ENCODE measurements around the gene ZNF506.
"Not testable (repeated sequence)": the region's sequence is repeated elsewhere in the genome, so short reads cannot be mapped to it uniquely, and the experiment has no call there.

ZNF506 gene

GRCh38 chr19:19821366-19821951 lies at the start of gene ZNF506:
TSS of gene ZNF506 (minus strand) at chr19:19821750. CDS start at chr19:19821603, 147 bp downstream.
- peak; percentile 91 to 92 for DNase-seq (ENCODE audit: low read depth in 2 of 2)

GRCh38 chr19:19870086-19870485 lies 48.5 kb upstream of the ZNF506 start:
- not testable (repeated sequence) for DNase-seq (ENCODE audit: low read depth in 2 of 2)

DNA sequence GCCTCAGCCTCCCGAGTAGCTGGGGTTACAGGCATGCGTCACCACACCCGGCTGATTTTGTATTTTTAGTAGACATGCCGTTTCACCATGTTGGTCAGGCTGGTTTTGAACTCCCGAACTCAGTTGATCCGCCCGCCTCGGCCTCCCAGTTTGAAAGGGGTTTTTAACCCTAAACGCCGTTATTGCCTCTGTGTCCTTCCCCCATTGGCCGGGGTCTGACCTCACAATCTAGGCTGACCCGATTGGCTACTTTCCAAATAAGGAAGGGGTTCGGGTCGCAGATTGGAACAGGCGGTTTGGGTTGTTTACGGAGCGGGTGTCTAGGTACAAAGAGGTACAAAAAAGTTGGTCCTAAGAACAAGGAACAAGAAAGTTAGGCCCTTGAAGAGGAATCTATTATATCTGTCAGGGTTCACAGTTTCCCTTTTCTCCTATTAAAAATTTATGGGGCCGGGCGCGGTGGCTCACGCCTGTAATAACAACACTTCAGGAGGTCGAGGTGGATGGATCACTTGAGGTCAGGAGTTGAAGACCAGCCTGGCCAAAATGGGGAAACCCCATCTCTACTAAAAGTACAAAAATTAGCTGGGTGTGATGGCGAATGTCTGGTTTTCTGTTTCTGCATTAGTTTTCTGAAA lies 45.2 kb upstream of the ZNF506 start:
- peak in 1 of 2 donors; percentile 28 for DNase-seq (ENCODE audit: low read depth in 2 of 2)

- DNase-seq (ENCODE audit: low read depth in 2 of 2) = peak; percentile 92
These were observed 44.4 kb upstream of the ZNF506 start, which contains the start of gene ZNF253 for GRCh38 chr19:19865750-19866610. TSS of gene ZNF253 (plus strand) at chr19:19865882. CDS start at chr19:19865997, 115 bp downstream.

DNA sequence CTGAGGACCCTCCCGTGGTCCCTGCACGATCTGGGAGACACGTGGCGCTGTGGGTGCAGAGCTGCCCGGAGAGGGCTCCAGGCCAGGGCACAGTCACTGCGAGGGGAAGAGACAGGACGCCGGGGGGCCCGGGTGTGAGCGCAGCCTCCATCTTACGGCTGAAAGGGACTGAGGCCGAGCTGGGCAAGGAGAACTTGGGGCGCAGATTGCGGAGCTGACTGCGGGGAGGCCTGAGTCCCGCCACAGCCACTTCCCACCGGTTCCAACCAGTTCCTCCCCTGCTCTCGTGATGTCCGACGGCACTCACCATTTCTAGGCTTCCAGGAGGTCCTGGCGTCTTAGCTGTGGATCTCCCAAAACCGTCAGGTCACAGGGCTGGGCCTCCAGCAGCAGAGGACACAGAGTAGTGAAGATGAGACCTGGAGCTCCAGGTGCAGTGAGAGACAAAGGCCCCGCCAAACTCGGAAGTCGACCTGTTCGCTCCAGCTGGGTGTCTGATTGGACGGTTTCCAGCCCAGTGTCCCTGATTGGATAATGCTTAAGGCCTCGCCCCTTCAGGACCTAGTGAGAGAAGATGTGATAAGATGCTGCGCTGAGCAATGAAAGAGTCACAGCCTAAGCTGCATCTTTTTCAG lies 39.3 kb upstream of the ZNF506 start:
- peak; percentile 13 to 36 for DNase-seq (ENCODE audit: low read depth in 2 of 2)

DNA sequence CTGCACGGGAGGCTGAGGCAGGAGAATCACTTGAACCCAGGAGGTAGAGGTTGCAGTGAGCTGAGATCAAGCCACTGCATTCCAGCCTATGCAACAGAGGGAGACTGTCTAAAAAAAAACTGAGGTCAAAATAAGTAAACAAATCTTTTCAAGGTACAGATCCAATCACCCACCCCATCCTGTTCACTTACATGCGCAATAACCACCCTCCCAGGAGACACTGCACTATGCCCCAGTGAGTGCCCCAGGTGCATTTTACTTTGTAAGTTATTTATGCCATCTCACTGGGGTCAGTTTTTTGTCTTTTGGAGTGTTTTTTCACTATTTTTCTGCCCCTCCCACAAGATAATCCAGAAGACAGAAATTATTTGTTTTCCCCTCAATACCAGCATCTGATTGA lies 37.2 kb upstream of the ZNF506 start:
- no peak for DNase-seq (ENCODE audit: low read depth in 2 of 2)

DNA sequence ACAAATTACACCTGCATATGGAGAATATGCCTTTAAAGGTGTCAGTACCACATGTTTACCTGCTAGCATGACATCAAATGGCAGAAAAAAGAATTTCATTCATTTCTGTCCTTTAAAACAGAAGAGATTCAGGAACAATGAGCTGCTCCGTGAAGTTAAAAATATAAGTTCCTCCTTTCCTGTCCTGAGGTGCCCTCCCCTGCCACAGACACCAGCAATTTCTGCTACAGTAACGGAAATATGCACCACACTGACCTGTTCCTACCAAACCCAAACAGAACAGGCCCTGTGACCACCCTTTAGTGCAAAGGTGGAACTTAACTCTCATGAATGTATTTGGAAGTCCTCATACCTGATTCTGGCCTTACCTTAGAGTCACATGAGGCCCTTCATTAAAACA lies 30.2 kb upstream of the ZNF506 start:
- not testable (repeated sequence) for DNase-seq (ENCODE audit: low read depth in 2 of 2)

DNA sequence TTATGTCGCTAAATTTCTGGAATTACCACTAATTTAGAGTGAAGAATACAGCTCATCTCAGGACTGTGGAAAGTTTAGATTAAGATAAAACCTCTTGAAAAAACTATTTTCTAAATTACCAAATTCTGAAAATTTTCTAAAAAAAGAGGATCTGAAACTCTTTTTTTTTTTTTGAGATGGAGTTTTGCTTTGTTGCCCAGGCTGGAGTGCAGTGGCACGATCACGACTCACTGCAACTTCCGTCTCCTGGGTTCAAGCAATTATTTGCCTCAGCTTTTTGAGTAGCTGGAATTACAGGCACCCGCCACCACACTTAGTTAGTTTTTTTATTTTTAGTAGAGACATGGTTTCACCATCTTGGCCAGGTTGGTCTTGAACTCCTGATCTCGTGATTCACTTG lies 27.5 kb upstream of the ZNF506 start:
- no peak for DNase-seq (ENCODE audit: low read depth in 2 of 2)

DNA sequence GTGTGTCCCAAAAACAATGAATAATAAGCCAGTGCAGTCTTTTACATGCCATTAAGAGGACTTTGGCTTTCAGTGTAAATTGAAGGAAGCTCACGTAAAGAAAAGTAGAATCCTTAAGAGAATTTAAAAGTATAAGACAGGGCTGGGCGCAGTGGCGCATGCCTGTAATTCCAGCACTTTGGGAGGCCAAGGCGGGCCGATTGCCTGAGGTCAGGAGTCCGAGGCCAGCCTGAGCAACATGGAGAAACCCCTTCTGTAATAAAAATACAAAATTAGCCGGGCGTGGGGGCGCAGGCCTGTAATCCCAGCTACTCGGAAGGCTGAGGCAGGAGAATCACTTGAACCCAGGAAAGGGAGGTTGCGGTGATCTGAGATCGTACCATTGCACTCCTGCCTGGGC lies 26.2 kb upstream of the ZNF506 start:
- no peak for DNase-seq (ENCODE audit: low read depth in 2 of 2)

GRCh38 chr19:19835560-19836038 lies 14.0 kb upstream of the ZNF506 start:
- DNase-seq (ENCODE audit: low read depth in 2 of 2) = no peak

- DNase-seq (ENCODE audit: low read depth in 2 of 2) = no peak
These were observed 5.3 kb upstream of the ZNF506 start for GRCh38 chr19:19826875-19827274.

DNA sequence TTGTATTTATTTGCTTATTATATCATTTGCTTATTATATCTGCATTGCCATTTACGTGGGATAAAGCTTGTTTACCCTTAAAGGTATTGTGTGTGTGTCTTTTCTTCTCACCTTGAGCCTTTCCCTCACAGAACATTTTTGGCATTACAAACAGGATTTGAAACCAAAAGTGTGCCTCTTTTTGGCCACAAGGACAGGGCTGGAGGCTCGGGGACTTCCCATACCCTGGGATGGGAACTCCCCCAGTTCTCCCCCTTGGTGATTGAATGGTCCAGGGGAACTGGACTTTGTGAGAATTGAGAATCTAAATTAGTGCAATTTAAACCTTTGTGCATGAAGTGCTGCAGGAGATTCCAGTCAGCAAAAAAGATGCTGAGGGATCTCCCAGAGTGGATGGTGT lies 2.4 kb upstream of the ZNF506 start:
- no peak for DNase-seq (ENCODE audit: low read depth in 2 of 2)

GRCh38 chr19:19821976-19822375 lies 426 bp upstream of the ZNF506 start:
- not testable (repeated sequence) for DNase-seq (ENCODE audit: low read depth in 2 of 2)

- no peak for DNase-seq (ENCODE audit: low read depth in 2 of 2)
These were observed 703 bp downstream of the ZNF506 start for GRCh38 chr19:19820774-19821320.

DNA sequence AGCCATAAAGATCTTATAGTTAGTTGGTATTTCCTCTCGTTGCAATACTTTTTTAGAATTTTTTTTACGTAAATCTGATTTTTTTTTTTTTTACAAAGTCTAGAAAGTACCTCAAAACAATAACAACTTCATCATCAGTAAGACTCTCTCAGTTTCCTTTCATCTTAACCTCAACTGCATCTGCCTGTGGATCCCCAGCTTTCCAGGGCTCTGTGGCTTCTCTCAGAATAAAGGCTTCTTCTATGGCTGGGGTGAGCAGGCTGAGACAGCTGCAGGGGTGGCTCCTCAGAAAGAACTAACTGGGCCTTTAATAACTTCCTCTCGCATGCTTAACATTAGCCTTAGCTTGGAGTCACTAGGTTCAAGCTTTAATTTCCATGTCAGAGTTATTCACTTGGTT lies 4.2 kb downstream of the ZNF506 start:
- DNase-seq (ENCODE audit: low read depth in 2 of 2) = peak in 1 of 2 donors; percentile 41

GRCh38 chr19:19816679-19817078 lies 4.9 kb downstream of the ZNF506 start:
- no peak for DNase-seq (ENCODE audit: low read depth in 2 of 2)

DNA sequence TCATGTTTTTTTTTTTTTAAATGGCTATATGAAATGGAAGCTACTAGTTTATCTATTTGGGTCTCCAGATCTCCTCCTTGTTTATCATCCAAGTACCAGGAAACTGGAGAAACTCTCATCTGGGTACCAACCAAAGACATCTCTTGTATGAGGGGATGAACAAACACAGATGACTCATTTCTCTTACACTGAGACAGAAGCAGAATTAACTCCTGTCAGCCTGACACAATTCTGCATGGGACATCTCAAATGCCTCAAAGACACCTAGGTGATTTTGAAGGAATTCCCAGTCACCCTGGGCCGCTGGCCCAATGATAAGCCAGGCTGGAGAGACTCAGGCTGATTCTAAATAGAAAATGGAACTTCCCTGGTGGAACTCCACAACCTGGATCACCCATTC lies 9.6 kb downstream of the ZNF506 start:
- not testable (repeated sequence) for DNase-seq (ENCODE audit: low read depth in 2 of 2)

DNA sequence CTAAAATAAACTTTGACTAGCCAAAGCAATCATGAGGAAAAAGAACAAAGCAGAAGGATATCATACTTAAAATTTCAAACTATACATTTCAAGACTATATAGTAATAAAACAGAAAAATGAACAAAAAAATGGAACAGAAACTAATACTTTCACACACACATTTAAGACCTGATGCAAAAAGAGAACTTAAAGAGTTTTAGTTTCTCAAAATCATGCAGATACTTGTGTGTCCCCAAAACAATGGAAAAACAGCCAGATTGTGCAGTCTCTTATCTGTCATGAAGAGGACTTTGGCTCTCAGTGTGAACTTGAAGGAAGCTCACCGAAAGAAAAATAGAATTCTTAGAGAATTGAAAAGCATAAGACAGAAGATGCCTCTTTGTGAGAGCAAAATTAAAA lies 16.1 kb downstream of the ZNF506 start:
- DNase-seq (ENCODE audit: low read depth in 2 of 2) = no peak

- DNase-seq (ENCODE audit: low read depth in 2 of 2) = no peak
These were observed 33.5 kb downstream of the ZNF506 start for GRCh38 chr19:19788015-19788414.

DNA sequence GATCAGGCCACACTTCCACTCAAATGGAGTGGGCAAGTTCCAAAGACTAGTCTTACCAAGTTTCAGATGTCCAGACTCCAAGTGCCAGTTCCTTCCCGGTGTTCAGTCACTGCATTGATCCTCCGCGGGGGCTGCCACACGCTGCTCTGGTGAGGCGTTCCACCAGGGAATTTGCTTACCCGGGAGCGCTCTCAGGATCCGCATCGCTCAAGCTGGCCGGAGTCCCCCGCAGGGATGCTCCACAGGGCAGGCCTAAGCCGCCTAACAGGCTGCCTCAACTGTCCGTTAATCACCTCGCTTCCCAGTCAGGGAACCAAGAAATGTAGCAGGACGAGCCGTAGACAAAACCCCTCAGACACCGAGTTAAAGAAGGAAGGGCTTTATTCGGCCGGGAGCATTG lies 36.1 kb downstream of the ZNF506 start:
- not testable (repeated sequence) for DNase-seq (ENCODE audit: low read depth in 2 of 2)

- DNase-seq (ENCODE audit: low read depth in 2 of 2) = peak in 1 of 2 donors; percentile 19
These were observed 38.8 kb downstream of the ZNF506 start for GRCh38 chr19:19782783-19783182.

DNA sequence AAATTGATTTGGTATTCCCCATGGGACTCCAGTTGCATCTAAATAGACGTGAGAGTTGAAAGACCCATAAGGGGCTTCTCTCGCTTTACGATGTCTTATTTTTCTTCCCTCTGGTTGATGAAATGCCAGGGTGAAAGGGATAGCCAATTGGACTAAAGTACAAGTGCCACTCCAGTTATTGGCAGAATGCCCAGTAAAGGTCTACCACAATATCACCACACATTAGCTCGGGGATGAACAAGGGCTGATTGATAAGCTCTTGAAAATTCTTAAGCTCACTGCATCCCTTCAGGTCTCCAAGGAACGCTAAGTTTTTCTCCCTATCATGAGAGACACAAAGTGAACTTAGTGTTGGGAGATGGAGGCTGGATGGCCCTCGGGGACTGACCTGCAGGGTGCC lies 39.8 kb downstream of the ZNF506 start:
- not testable (repeated sequence) for DNase-seq (ENCODE audit: low read depth in 2 of 2)
